ENCODE measurements around the gene HPSE2. TPM values are rescaled to one million over a fixed set of nuclear protein-coding genes. Genes with fewer than 3 reads are reported as not detected.
A peak's percentile ranks its signal among the peaks of the same experiment; 100 is the strongest.

Gene HPSE2
- total and polyA plus RNA-seq, 2 of the 13 experiments (the other 11 are each of a cell fraction or from before 2014, with no cell fraction given): 0.01 TPM; not detected in 1

DNA sequence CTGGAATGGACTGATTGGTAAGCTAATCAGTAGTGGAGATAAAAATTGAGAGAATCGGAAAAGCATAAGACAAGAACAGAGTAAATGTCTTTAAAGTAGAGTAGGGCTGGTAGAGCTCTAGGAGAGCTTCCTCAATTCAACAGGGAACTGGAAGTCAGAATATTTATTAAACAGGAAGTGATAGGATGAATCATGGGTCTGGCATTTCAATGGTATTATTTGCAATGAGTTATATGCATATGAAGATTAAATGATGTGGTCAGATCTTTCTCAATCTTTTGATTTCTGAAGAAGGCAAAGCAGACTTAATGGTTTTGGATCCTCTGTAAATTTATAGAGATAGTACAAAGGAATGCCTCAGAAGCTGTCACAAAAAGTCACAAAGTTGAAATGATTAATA lies 349.0 kb downstream of the HPSE2 start:
- Histone ChIP-seq H3K79me2 (ENCODE audit: insufficient read depth, low read length) (no peaks in the 10 kb centered on the region), H3K4me3 (replicated peaks in 1 of 3; ENCODE audit: insufficient read depth in 1 of 3, low read depth in 2 of 3, low read length in 3 of 3) (no peak overlapping the region), H3K9ac (ENCODE audit: insufficient read depth, low read depth, low read length) (no peak overlapping the region), H3K9me3 (ENCODE audit: low read length) (no peaks in the 10 kb centered on the region), H2AFZ (ENCODE audit: low read length) (no peak overlapping the region), H3K36me3 (replicated peaks in 1 of 2; ENCODE audit: control insufficient read depth in 1 of 2, insufficient read depth in 2 of 2, low read length in 2 of 2) (no peaks in the 10 kb centered on the region), H3K27me3 (ENCODE audit: control insufficient read depth in 1 of 2, insufficient read depth in 2 of 2, low read length in 2 of 2) (no peaks in the 10 kb centered on the region), H3K4me1 (ENCODE audit: insufficient read depth, low read length) (peaks cover 5% of the 10 kb centered on the region), H3K27ac (ENCODE audit: extremely low read length, insufficient read depth, low read length) (no peak overlapping the region), H3K4me2 (ENCODE audit: low read depth, low read length) (no peak overlapping the region), H4K20me1 (ENCODE audit: insufficient read depth, low read length) (no peaks in the 10 kb centered on the region)
- 6% methylated on average over 1 of the region's 1 CpG for WGBS (ENCODE audit: low lambda C conversion rate)
- no peak for ATAC-seq
- ChIA-PET CTCF (ENCODE audit: low intra/inter-chr PET ratio, low total read pairs) (no interaction called here), POLR2A (no interaction called here)
- in situ Hi-C loops (cut with HindIII; ENCODE audit: extremely low pct_ligation_motif_present, low pct_unique_long_range_greater_than_20kb): no loop called here
- FAIRE-seq: no peak
- BruUV-seq (replicated peaks): no TSS peak
- no peak for DNase-seq (ENCODE audit: low spot score)
- intact Hi-C loops (cut with micrococcal nuclease; ENCODE audit: unreplicated experiment): no loop called here
- TF ChIP-seq IKZF1 (IDR thresholded peaks at IDR 0.05) (no peak), ZNF776 (CRISPR knock-in tag; IDR thresholded peaks at IDR 0.05) (no peak)

DNA sequence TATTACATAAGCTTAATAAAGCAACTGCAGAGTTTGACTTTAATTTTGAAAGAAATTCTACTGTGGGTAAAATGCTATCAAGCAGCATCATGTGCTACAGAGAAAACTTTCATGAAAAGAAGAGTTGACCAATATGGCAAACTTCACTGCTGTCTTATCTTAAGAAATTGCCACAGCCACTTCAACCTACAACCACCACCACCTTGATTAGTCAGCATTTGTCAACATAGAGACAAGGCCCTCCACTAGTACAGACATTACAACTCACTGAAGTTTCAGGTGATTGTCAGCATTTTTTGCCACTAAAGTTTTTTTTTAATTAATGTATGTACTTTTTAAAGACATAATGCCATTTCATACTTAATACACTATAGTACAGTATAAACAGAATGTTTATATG lies 350.3 kb downstream of the HPSE2 start:
- H3K9ac ChIP-seq (ENCODE audit: insufficient read depth, low read depth, low read length): no peak overlapping the region
- no peak overlapping the region for H3K27ac ChIP-seq (ENCODE audit: extremely low read length, insufficient read depth, low read length)
- intact Hi-C loops (cut with micrococcal nuclease; ENCODE audit: unreplicated experiment): no loop called here
- no TSS peak for BruUV-seq (replicated peaks)
- H3K4me1 ChIP-seq (ENCODE audit: insufficient read depth, low read length): peaks cover 7% of the 10 kb centered on the region
- H2AFZ ChIP-seq (ENCODE audit: low read length): no peak overlapping the region
- H3K4me3 ChIP-seq (replicated peaks in 1 of 3; ENCODE audit: insufficient read depth in 1 of 3, low read depth in 2 of 3, low read length in 3 of 3): no peak overlapping the region
- in situ Hi-C loops (cut with HindIII; ENCODE audit: extremely low pct_ligation_motif_present, low pct_unique_long_range_greater_than_20kb): no loop called here
- H3K9me3 ChIP-seq (ENCODE audit: low read length): no peaks in the 10 kb centered on the region
- ChIA-PET POLR2A (no interaction called here), CTCF (ENCODE audit: low intra/inter-chr PET ratio, low total read pairs) (no interaction called here)
- H3K79me2 ChIP-seq (ENCODE audit: insufficient read depth, low read length): no peaks in the 10 kb centered on the region
- DNase-seq (ENCODE audit: low spot score) (no peak), FAIRE-seq (no peak), ATAC-seq (no peak)
- H3K27me3 ChIP-seq (ENCODE audit: control insufficient read depth in 1 of 2, insufficient read depth in 2 of 2, low read length in 2 of 2): no peaks in the 10 kb centered on the region
- no peaks in the 10 kb centered on the region for H4K20me1 ChIP-seq (ENCODE audit: insufficient read depth, low read length)
- no peak overlapping the region for H3K4me2 ChIP-seq (ENCODE audit: low read depth, low read length)
- TF ChIP-seq MAFF (IDR thresholded peaks at IDR 0.05; ENCODE audit: low read depth, low read length) (peak; percentile 29; the same call in 1 of the 2 replicates), MAFK (conservative IDR thresholded peaks at IDR 0.05 in 1 of 2, IDR thresholded peaks at IDR 0.05 in 1 of 2; ENCODE audit: low read length in 2 of 2) (peak; percentile 20 to 49; a peak in 3 of 4 replicates)
- TF ChIP-seq, protein P1, sequence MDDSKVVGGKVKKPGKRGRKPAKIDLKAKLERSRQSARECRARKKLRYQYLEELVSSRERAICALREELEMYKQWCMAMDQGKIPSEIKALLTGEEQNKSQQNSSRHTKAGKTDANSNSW (CRISPR knock-in tag; IDR thresholded peaks at IDR 0.05; ENCODE audit: borderline replicate concordance): no peak
- no peaks in the 10 kb centered on the region for H3K36me3 ChIP-seq (replicated peaks in 1 of 2; ENCODE audit: control insufficient read depth in 1 of 2, insufficient read depth in 2 of 2, low read length in 2 of 2)
